Tibial nerve (tissue), 3 donors: ENCODE results near the gene VKORC1.

Source experiments
- POLR2A ChIP-seq, 2 donors: fragments of 450-650 bp; IDR thresholded peaks; one replicate each; pipeline ENCODE4 v1.6.1; 2017; ENCODE audit warnings: antibody characterized with exemption in 2 of 2, mild to moderate bottlenecking in 2 of 2, moderate library complexity in 2 of 2
- TF ChIP-seq, protein P1 (sequence below), 5 experiments: fragments of 200-600 bp in 3 of 5; fragments of 450-650 bp in 2 of 5; sonication (generic) in 3 of 5; IDR thresholded peaks; one replicate each; pipeline ENCODE4 v1.5.1; 2016 to 2019; ENCODE audit warnings: antibody characterized with exemption in 5 of 5, mild to moderate bottlenecking in 3 of 5, moderate library complexity in 2 of 5

DNA sequence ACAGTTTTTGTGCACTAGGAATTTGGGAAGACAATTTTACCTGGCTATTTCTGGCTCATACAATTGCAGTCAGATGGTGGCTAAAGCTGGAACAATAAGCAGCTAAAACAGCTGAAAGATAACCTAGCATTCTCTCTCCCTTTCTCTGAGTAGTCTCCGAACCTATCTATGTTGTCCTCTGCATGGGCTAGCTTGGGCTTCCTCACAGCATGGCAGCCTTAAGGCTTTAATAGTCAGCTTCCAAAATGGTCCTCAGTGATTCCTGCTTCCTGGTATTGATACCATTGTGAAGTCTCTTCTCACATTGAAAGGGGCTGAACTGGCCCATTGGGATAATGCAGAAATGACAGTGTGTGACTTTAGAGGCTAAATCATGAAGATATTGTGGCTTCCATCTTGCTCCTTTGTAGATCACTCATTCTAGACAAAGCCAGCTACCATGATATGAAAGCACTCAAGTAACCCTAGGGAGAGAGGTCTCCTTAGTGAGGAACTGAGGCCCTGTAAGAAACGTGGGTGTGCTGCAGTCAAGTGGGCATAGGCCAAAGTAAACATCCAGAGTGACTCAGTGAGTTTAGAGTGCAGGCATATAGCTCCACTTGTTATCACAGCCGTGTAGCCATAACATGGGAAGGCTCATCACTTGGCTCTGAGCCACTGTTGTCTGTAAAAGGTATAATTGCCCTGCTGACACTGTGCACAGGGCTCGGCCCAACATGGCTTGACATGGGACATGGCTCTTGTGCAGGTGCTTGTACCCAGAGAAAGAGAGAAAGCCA lies 5.5 kb upstream of the VKORC1 start:
- no peak for TF ChIP-seq POLR2A (IDR thresholded peaks at IDR 0.05)
- TF ChIP-seq, protein P1, sequence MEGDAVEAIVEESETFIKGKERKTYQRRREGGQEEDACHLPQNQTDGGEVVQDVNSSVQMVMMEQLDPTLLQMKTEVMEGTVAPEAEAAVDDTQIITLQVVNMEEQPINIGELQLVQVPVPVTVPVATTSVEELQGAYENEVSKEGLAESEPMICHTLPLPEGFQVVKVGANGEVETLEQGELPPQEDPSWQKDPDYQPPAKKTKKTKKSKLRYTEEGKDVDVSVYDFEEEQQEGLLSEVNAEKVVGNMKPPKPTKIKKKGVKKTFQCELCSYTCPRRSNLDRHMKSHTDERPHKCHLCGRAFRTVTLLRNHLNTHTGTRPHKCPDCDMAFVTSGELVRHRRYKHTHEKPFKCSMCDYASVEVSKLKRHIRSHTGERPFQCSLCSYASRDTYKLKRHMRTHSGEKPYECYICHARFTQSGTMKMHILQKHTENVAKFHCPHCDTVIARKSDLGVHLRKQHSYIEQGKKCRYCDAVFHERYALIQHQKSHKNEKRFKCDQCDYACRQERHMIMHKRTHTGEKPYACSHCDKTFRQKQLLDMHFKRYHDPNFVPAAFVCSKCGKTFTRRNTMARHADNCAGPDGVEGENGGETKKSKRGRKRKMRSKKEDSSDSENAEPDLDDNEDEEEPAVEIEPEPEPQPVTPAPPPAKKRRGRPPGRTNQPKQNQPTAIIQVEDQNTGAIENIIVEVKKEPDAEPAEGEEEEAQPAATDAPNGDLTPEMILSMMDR (IDR thresholded peaks at IDR 0.05): no peak
